NCI-H146 treated with DMSO at 0.1 percent for 48 hours (cell line): ENCODE data around the gene LIPG.

ENCODE experiments used
- DNase-seq: peaks from one replicate; lab custom pipeline; 2025; ENCODE audit not compliant: unreplicated experiment; lab: John Stamatoyannopoulos, UW

Gene LIPG

GRCh38 chr18:49631146-49631866, 69.4 kb downstream of the LIPG start:
- no peak for DNase-seq

GRCh38 chr18:49632588-49632987, 70.7 kb downstream of the LIPG start:
- no peak for DNase-seq

- DNase-seq: no peak
Observed at GRCh38 chr18:49638209-49638785, 76.4 kb downstream of the LIPG start.

GRCh38 chr18:49638891-49639557, 77.2 kb downstream of the LIPG start:
- peak; percentile 90 for DNase-seq

GRCh38 chr18:49639643-49640391, 78.0 kb downstream of the LIPG start:
- peak; percentile 70 for DNase-seq

GRCh38 chr18:49640741-49641140, 78.9 kb downstream of the LIPG start:
- no peak for DNase-seq

GRCh38 chr18:49645196-49645595, 83.3 kb downstream of the LIPG start:
- DNase-seq: no peak

- DNase-seq: no peak
Observed at GRCh38 chr18:49645841-49646351, 84.0 kb downstream of the LIPG start.

GRCh38 chr18:49646873-49647272, 85.0 kb downstream of the LIPG start:
- DNase-seq: no peak

- no peak for DNase-seq
Observed at GRCh38 chr18:49647496-49648168, 85.8 kb downstream of the LIPG start.

GRCh38 chr18:49648326-49648725, 86.5 kb downstream of the LIPG start:
- DNase-seq: no peak
